ENCODE results near the gene XRCC4.
"Not testable (repeated sequence)": the region's sequence is repeated elsewhere in the genome, so short reads cannot be mapped to it uniquely, and the experiment has no call there.

Gene XRCC4

DNA sequence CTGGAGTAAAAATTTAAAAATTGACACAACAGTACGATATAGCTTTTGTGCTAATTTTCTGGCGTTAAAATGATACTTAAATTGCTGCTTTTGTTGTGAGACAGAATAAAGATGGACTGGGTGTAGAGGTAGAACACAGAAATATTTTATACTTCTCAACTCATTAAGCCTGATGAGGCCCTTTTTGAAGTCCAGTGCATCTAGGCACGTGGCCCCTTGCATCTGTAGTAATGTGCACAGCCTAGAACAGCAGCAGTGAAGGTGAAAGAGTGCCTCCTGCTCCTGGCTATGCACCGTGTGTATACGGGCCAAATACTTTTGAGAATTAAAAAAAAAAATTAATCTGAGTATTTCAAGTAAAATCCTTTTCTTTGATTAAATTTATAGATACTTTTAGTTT, 115.6 kb downstream of the XRCC4 start:
- DNase-seq, result no peak

DNA sequence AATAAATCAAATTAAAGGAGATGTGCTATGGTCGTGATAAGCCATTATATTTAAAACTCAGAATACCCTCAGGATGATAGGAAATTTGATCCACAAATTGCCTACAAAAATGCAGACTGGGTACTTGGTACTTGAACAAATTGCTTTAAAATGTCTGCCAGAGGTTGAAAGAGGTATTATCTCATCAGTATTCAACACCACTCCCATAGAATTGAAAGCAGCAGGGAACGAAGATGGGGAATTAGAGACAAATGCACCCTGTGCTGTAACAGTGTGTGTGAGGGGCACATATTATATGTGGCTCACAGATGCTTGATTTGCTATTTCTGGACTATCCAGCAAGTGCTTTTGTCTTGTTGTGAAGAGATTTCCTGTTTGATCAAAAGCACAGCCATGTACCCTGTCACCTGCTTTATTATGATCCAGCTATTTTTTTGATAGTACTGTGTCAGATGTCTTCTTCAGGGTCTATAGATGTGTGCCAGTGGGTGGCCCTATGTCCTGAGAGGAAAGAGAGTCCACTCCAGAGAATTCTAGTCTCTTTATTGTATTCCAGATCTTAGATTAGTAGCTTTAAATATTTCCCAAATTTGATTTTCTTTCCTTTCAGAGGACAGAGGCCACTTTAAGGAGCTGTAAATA, 120.1 kb downstream of the XRCC4 start:
- no peak for DNase-seq

DNA sequence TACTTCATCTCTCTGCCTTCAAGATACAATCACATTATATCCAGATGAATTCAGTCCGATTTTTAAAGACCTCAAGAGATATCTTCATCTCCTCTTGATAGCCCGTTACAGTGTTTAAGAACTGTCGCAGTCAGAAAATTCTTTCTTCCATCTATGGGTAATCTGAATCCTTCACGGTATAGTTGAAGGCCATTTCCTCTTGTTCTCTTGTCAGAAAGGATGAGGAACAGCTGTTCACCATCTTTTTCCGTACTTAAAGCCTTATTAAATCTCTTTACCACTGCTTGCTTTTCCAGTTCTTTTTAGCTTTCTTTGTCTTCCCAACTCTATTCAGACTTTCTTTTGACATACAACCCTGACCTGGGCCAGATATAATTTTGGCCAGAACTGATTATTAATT, 121.8 kb downstream of the XRCC4 start:
- DNase-seq, result no peak

DNA sequence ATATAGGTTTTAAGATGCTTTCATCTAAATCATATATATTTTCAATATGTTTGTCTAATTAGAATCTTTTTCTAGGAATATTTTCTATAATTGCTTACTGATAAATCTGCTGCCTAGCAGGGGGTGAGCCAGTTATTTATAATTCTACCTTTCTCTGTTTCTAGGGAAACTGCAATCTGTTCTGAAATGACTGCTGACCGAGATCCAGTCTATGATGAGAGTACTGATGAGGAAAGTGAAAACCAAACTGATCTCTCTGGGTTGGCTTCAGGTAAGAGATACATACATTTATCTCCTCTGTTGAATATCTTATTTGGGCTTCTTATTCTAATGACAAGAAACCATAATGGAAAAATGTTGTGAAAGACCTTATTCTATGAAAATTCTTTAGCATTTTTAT, 127.3 kb downstream of the XRCC4 start:
- DNase-seq, result no peak

DNA sequence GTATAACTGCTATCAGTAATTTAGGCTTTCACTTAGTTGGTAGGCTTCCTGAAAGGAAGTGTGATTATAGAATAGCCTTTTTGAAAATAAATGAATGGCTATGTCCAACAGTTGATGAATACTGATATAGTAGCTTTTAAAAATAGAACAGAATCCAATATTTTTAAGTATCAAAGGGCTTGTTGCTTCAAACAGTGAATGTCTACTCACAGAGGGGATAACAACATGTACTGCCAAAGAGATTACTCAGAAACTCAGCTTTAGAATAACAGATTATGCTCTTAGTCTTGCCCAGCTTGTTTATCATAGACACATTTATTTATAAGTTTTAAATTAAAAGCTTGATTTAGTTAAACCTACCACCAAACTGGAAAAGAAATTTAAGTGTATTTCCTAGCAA, 132.6 kb downstream of the XRCC4 start:
- DNase-seq, result no peak

DNA sequence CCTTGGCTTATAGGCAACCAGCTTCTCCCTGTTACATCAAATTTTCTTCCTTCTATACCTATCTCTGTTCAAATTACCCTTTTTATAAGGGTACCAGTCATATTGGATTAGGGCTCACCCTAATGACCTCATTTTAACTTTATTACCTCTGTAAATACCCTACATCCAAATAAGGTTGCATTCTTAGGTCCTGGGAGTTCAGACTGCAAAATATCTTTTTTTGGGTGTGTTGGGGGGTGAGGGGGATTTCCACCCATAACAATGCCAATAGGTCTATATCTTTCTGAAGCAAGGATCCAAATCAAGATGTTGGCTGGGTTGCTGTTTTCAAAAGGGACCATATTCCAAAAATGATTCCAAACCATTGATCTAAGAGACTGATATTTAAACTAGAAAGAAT, 141.7 kb downstream of the XRCC4 start:
- DNase-seq, result no peak

DNA sequence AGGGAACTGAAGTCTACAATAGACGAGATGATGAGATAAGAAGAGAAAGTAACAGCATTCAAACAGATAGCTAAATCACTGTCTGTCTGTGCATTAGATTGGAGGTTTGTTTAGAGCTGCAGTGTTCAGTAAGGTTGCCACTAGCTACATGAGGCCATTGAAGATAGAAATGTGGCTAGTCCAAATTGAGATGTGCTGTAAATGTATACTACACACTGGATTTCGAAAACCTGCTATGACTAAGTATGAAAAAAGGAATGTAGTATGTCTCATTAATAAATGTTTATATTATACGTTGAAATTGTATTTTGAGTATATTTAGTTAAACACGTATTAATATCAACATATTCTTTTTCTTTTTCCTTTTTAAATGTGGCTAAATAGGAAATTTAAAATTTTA, 142.1 kb downstream of the XRCC4 start:
- DNase-seq, result no peak

DNA sequence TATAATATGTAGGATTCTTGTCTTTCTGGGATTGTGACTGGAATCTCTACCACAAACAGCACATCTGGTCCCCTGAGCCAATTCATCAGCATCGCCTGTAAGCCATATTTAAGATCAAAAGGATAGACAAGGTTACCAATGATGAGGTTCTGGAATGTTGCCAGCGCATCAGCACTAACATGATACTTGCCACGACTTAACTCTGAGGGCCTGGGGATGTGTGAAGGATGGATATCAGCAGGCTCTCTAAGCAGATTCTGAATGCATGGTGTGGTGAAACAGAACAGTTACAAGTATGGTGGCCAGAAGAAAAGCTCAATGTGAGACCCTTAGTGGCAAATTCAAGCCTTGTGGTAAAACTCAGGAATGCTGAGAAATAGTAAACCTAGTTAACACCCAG, 143.0 kb downstream of the XRCC4 start:
- no peak for DNase-seq

DNA sequence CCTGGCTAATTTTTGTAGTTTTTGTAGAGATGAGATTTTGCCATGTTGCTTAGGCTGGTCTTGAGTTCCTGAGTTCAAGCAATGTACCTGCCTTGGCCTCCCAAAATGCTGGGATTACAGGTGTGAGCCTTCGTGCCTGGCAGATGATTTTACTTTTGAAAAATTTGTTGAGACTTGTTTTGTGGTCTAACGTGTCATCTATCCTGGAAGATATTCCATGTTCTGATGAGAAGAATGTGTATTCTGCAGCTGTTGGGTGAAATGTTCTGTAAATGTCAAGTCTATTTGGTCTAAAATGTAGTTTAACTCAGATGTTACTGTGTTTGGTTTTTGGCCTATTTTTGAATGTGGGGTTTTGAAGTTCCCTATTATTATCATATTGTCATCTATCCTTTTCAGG, 145.6 kb downstream of the XRCC4 start:
- no peak for DNase-seq

DNA sequence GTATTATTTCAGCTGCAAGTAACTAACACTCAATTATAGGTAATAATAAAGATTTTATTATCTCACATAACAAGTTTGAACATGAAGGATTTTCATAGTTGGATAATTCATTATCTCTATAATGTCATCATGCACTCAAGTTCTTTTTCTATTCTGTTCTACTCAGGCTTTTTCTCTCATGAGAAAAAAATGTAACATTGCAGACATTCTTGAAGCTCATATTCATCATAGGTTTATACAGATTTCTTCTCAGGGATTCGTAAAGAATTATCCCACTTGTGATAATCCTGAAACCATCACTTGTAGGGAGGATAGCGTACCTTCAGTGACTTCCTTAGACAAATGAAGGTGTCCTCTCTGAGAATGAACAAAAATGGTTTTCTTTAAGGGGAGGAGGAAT, 150.3 kb downstream of the XRCC4 start:
- DNase-seq, result no peak

DNA sequence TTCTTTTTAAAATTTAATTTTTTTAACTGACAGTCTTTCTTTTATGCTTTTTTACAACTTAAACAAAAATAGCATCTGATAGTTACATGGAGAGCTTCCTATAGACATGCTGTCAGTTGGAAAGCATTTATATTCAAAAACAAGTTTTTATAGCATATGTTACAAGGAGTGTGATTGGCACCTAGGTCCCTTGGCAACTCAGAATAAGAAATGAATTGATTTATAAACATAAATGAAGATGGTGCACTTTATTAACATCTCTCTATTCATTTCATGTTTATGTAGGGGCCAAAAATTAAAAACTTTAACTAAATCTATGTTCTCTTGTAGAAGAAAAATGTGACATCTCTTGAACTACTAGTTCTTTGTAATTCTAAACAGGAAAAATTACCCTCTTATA, 153.2 kb downstream of the XRCC4 start:
- no peak for DNase-seq

DNA sequence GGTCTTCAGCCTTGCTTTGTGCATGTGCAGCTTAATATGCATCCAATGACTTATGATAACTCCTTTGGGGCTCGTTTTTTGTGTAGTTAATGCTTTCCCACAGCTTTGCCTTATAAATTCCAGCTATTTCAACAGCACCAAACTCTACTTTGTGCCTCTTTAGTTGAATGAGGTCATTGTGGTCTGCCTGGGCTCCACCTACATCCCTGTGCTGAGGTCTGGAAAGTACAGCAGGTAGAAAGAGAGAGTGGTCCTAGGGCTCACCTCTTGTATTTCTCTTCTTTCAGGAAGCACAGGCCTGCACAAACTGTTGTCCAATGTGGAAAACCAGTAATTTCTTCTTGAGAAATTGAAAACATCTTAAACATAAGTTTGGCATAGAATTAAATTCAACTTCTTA, 167.2 kb downstream of the XRCC4 start:
- no peak for DNase-seq

DNA sequence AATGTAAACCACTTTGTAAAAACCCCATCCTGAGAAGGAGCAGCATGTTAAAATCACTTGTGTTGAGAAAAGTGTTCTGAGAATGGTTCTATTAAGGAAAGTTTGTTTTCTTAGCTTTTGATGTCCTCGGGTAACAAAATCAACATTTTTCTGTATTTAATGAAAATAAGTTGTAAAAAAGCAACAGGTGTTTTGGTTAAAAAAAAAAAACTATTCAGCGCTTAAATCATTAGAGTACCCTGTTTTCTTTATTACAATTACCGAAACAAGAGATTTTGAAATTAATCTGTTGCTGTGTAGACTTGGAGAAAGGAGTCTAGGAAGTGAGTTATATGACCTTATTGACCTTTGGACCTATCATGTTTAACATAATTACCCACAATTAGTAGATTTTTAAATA, 167.7 kb downstream of the XRCC4 start:
- no peak for DNase-seq

DNA sequence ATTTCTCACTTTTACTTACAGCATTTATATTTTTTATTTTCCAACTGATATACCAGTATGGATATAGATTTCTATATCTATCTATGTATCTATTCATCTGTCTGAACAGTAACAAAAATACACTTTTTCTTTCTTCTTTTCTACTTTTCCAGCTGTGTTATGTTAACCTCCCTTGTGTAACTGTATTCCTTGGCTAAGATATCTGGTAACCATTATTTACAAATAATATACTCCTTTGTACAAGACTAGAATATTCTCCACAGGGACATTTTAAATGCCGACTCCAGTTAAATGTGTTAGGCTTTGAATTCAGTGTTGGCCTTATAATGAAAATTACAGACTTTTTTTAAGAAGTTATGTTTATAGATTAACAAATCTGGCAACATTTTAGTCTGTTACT, 168.7 kb downstream of the XRCC4 start:
- DNase-seq, result no peak

DNA sequence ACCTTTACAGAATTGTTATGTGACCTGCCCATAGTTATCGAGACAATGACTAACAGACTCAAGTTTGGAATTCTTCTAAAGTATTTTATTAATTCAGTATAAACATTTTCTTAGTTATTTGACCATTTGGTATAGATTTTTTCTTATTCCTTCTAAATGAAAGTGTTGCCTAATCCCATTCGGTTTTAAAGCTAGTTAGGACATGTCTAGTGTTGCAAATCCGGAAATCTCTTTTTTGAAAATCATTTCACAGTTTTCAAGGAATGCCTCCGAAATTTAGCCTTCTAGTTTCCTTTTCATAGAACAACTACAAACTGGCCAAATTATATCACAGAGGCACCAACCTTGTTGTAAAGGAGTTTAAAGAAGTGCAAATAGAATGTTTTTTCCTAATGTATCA, 171.8 kb downstream of the XRCC4 start:
- DNase-seq, result no peak

DNA sequence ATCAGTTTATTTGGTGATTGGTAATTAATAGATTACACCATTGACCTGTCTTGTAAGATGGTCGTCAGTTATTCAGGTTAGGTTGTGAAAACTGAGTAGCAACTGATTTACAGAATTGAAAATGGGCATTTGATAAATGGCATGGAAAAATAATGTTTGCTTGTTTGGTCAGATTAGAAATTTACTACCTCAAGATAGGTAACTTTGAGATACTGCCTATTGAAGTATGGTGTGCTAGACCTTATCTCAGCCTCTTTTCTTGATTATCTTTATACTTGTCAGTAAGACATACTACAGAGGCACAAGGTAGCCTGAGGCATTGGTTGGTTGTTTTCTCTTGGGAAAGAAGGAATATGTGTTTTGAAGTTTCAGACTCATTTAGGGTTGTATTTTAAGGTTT, 174.5 kb downstream of the XRCC4 start:
- DNase-seq, result no peak

DNA sequence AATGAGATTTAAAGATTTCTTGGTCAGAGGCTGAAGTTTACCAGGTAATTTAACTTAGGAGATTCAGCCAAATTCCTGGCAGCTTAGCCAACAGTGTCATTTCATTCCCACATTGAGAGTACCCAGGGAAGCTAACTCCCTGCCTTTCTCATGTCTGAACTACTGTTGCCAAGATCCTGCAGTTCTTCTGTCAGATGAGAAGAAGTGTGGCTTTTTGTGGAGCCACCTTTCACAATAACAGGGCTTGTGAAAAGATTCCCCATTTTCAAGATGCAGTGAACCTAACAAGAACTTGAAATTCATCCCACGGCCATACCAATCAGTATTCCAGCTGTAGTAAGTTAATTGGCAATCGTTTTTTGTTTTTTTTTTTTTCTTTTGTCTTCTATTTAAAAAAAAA, 176.4 kb downstream of the XRCC4 start:
- DNase-seq, result no peak

DNA sequence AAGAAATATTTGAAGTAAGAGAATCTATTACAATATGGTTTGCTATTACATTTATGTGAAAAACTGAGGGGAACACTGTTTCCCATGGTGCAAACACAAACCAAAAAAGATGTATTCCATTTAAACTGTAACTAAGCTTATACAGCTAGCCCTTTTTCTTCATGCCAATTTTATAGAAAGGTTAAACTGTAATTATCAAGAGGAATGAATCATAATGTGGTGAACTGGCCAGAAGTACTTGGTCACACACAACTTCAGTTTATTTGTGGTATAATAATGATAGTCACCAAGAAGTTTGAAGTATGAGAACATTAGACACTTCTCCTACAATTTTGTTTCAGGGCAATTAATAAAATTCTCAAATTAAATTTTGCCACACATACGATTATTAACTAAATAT, 177.9 kb downstream of the XRCC4 start:
- DNase-seq, result no peak

DNA sequence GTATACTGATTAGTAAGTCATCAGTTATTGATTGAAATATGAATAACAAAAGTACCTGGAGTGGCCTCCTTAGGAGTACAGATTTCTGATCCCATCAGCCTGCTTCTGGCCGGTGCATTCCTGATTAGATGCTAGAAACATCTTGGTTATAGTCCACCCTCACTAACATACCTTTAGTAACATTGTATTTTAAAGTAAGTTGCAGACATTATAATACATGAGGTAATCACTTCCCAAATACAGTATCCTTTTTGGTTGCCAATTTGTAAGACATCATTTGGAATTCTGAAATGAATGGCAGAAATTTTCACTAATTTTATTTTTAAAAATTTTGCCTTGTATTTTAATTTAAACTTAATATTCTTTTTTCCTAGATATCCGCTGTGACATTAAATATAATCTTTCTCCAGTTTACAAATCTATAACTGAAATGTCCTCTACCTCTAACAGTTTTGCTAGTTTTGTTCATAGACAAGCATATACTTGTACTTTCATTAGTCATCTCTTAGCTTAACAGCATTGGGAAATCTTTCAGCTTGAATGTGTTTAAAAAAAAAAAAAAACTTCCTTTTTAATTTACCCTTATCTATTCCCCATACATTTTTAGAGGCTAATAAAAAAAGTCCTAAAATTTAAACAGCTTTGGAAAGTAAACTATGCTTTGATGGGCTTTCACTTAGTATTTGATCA, 178.9 kb downstream of the XRCC4 start:
- DNase-seq, result no peak

DNA sequence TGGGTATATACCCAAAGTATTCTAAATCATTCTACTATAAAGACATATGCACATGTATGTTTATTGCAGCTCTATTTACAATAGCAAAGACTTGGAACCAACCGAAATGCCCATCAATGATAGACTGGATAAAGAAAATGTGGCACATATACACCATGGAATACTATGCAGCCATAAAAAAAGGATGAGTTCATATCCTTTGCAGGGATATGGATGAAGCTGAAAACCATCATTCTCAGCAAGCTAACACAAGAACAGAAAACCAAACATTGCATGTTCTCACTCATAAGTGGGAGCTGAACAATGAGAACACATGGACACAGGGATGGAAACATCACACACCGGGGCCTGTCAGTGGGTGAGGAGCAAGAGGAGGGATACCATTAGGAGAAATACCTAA, 180.3 kb downstream of the XRCC4 start:
- not testable (repeated sequence) for DNase-seq

DNA sequence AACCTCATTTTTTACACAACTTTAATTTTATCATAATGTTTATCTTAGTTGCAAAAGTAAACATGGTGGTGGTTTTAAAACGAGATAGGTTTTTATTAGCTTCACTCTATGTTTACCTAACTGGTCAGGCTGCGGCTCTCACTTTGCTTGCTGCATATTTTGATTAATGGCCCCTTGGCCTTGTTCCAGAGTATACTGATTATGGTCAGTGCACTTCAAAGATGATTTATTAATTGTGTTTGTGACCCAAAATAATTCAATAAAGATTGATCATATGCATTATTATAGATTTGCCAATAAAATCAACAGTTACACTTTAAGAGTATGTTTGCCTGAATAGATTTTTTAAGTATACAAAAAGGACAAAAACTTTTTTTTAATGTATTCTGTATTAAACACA, 188.0 kb downstream of the XRCC4 start:
- no peak for DNase-seq

DNA sequence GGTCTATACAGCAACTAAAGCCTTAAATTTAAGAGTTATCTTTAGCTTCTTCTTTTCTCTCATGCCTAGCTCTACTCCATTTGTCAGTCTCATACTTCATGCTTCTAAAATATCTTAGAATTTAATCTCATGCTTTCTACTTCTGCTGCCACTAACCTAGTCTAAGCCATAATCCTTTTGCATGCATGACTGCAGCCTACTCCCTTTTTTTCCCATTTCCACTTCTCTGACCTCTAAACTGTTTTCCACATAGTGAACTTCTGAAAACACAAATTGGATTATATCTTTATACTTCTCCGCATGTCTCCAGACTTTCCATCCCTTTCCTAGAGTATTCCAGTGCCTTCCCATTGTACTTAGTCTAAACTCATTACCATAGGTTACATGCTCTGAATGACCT, 193.0 kb downstream of the XRCC4 start:
- no peak for DNase-seq

DNA sequence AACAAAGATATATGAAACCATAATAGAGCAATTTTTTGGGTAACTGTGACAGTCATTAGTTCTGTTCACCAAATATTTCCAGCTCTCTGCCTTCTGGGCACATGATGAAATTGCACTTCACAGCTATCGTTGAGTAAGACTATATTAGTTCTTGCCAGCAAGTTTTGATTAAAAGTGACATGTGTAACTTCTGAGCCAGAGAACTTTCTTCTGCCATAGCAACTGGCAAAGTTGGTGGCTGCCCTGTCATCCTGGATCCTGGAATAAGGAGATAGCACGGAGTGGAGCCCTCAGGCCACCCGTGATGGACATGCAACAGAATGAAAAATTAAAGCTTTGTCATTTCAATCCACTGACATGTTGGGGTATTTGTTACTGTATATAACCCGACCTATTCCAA, 199.8 kb downstream of the XRCC4 start:
- no peak for DNase-seq

DNA sequence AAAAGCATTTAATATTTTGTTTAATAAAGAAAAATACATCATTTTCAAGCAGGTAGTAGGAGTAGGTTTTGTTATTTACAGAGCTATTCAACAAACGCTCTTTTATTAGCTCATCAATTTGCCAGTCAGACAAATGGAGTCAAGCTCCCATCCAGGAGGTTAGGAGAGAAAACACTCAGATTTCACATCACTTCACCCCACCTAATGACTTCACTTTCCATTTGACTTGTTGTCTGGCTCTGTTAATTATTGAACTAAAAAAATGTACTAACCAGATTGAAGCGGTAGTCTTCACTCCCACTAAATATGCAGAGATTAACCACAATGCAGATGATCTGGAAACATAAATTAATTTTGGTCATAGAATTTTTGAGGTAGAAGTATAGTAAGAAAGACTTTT, 200.6 kb downstream of the XRCC4 start:
- no peak for DNase-seq

DNA sequence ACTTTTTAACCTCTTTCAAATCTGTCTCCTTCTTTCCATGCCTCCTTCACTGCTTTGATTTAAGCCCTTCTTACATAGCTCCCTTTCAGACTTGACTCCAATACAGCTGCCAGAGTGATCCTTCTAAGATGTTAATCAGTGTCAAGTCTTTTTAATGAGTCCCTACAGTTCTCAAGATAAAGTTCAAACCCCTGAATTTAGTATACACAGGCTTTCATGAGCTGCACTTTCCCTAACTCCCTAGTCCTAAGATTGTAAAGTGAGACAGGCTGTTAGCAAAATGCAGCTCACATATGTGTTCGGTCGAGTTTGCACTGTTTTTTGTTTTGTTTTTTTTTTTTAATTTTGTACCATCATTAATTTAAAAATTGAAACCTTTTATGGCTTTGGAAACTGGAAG, 203.8 kb downstream of the XRCC4 start:
- DNase-seq, result no peak

All from activated CD4-positive, CD25-positive, alpha-beta regulatory T cell (primary cell).